Vagina (tissue), 2 donors: Measurements from ENCODE around the gene CCDC90B. TPM values are rescaled to one million over a fixed set of nuclear protein-coding genes. Genes with fewer than 3 reads are reported as not detected.
"Not testable (repeated sequence)": the region's sequence is repeated elsewhere in the genome, so short reads cannot be mapped to it uniquely, and the experiment has no call there.

Experiments used
- DNase-seq, 2 donors: peaks; one replicate each; pipeline ENCODE4 v3.0.0-alpha.2; 2017; ENCODE audit errors: extremely low spot score in 2 of 2
- H3K27ac ChIP-seq: fragments of 200-600 bp; sonication (generic); one replicate; pipeline ENCODE4 v1.5.1; 2019
- H3K27me3 ChIP-seq: fragments of 200-600 bp; sonication (generic); one replicate; pipeline ENCODE4 v1.5.1; 2019
- H3K36me3 ChIP-seq, 2 donors: fragments of 200-600 bp; sonication (generic); one replicate each; pipeline ENCODE4 v1.5.1; 2017 to 2019
- H3K4me1 ChIP-seq: fragments of 200-600 bp; sonication (generic); one replicate; pipeline ENCODE4 v1.5.1; 2019
- H3K4me3 ChIP-seq, 2 donors: fragments of 200-600 bp; sonication (generic); 1 replicate in 1 of 2; 2 replicates in 1 of 2; pipeline ENCODE4 v1.5.1; 2016 to 2019
- H3K9me3 ChIP-seq: fragments of 200-600 bp; sonication (generic); one replicate; pipeline ENCODE4 v1.5.1; 2019
- CTCF ChIP-seq, 3 experiments: fragments of 450-650 bp in 2 of 3; fragments of 200-600 bp in 1 of 3; sonication (generic) in 1 of 3; IDR thresholded peaks; one replicate each; pipeline ENCODE4 v1.5.1; 2017 to 2019; ENCODE audit warnings: antibody characterized with exemption in 3 of 3, mild to moderate bottlenecking in 2 of 3, moderate library complexity in 2 of 3
- POLR2A ChIP-seq, 2 donors: fragments of 450-650 bp; IDR thresholded peaks; one replicate each; pipeline ENCODE4 v1.6.1; 2017; ENCODE audit warnings: antibody characterized with exemption in 2 of 2, mild to moderate bottlenecking in 2 of 2, moderate library complexity in 2 of 2
- POLR2AphosphoS5 ChIP-seq, 2 donors: sonication (generic); formaldehyde crosslinking; IDR thresholded peaks; one replicate each; pipeline ENCODE4 v1.9.0; 2017; ENCODE audit warnings: antibody characterized with exemption in 2 of 2, mild to moderate bottlenecking in 2 of 2, low read depth in 1 of 2; ENCODE audit not compliant: insufficient read depth in 1 of 2
- intact Hi-C: fragments of 100-400 bp; cut with DNase I; formaldehyde crosslinking; loops from one replicate; pipeline ENCODE4 v1.15.1; 2023
- total RNA-seq: library from RNA; depleted of rRNA; stranded (reverse); fragments of >200 nt; gene quantifications from one replicate; pipeline ENCODE4 v1.2.3, GENCODE V29; 2016

CCDC90B gene
- total RNA-seq, 1 donor from 2014 or later, result 37.6 TPM

GRCh38 chr11:83278351-83278750 lies 7.8 kb downstream of the CCDC90B start:
- intact Hi-C loops, result no loop called here
- no peak overlapping the region for H3K27ac ChIP-seq
- no peak for DNase-seq
- TF ChIP-seq POLR2A (IDR thresholded peaks at IDR 0.05), result no peak
- TF ChIP-seq CTCF (IDR thresholded peaks at IDR 0.05), result no peak
- no peak for TF ChIP-seq POLR2AphosphoS5 (IDR thresholded peaks at IDR 0.05; ENCODE audit: insufficient read depth in 1 of 2, low read depth in 1 of 2)
- peaks cover 17% of the 10 kb centered on the region for H3K4me1 ChIP-seq
- H3K4me3 ChIP-seq, result no peak overlapping the region
- no peaks in the 10 kb centered on the region for H3K9me3 ChIP-seq
- no peaks in the 10 kb centered on the region for H3K27me3 ChIP-seq
- peaks cover 0 to 37% of the 10 kb centered on the region in 2 donors for H3K36me3 ChIP-seq

- Histone ChIP-seq H3K9me3 (no peaks in the 10 kb centered on the region), H3K27me3 (no peaks in the 10 kb centered on the region), H3K4me1 (no peaks in the 10 kb centered on the region), H3K27ac (no peak overlapping the region), H3K4me3 (no peak overlapping the region), H3K36me3 (peaks cover 0 to 59% of the 10 kb centered on the region in 2 donors)
- no peak for DNase-seq
- intact Hi-C loops, result no loop called here
- TF ChIP-seq CTCF (IDR thresholded peaks at IDR 0.05) (no peak), POLR2AphosphoS5 (IDR thresholded peaks at IDR 0.05; ENCODE audit: insufficient read depth in 1 of 2, low read depth in 1 of 2) (no peak), POLR2A (IDR thresholded peaks at IDR 0.05) (no peak)
Measured at GRCh38 chr11:83275888-83276641, 10.1 kb downstream of the CCDC90B start.

- DNase-seq, result no peak
- Histone ChIP-seq H3K27ac (no peak overlapping the region), H3K27me3 (no peaks in the 10 kb centered on the region), H3K9me3 (no peaks in the 10 kb centered on the region), H3K4me3 (no peak overlapping the region), H3K4me1 (no peaks in the 10 kb centered on the region), H3K36me3 (peaks cover 0 to 48% of the 10 kb centered on the region in 2 donors)
- TF ChIP-seq POLR2AphosphoS5 (IDR thresholded peaks at IDR 0.05; ENCODE audit: insufficient read depth in 1 of 2, low read depth in 1 of 2) (no peak), POLR2A (IDR thresholded peaks at IDR 0.05) (no peak), CTCF (IDR thresholded peaks at IDR 0.05) (no peak)
- intact Hi-C loops, result no loop called here
Measured at GRCh38 chr11:83272627-83273026, 13.5 kb downstream of the CCDC90B start.

- peaks cover 0 to 52% of the 10 kb centered on the region in 2 donors for H3K36me3 ChIP-seq
- H3K4me3 ChIP-seq, result not testable (repeated sequence)
Measured at GRCh38 chr11:83271734-83272133, 14.4 kb downstream of the CCDC90B start.

DNA sequence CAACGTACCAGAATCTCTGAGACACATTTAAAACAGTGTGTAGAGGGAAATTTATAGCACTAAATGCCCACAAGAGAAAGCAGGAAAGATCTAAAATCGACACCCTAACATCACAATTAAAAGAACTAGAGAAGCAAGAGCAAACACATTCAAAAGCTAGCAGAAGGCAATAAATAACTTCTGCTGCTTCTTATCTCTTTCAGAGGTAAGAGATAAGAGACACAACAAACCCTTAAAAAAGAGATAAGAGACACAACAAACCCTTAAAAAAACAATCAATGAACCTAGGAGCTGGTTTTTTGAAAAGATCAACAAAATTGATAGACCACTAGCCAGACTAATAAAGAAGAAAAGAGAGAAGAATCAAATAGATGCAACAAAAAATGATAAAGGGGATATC lies 17.1 kb downstream of the CCDC90B start:
- intact Hi-C loops, result not testable (repeated sequence)

More at GRCh38 chr11:83271734-83272133, 14.4 kb downstream of the CCDC90B start:
- H3K4me1 ChIP-seq, H3K9me3 ChIP-seq, DNase-seq, intact Hi-C loops, H3K27ac ChIP-seq, H3K27me3 ChIP-seq: not testable (repeated sequence)

DNA sequence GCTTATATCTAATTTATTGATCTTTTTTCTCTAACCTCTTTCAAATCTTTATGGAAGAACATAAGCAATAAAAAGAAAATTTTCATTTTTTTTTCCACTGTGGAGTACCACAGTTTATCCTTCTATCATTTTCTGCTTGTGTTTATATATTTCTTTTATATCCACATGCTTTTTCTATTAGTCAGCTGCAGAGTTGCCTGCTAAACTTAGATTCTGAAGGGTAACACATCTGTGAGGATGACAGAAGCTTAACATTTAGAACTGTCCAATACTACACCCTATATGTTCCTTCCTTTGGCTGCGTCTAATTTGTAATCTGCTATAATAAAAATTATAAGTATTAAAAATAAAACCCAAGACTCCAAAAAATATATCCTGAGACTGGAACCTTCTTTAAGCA lies 20.8 kb downstream of the CCDC90B start:
- no peak for DNase-seq
- Histone ChIP-seq H3K36me3 (peaks cover 0 to 31% of the 10 kb centered on the region in 2 donors), H3K4me3 (no peak overlapping the region), H3K27me3 (no peaks in the 10 kb centered on the region), H3K27ac (no peak overlapping the region), H3K9me3 (no peaks in the 10 kb centered on the region), H3K4me1 (no peaks in the 10 kb centered on the region)
- no peak for TF ChIP-seq POLR2A (IDR thresholded peaks at IDR 0.05)
- TF ChIP-seq POLR2AphosphoS5 (IDR thresholded peaks at IDR 0.05; ENCODE audit: insufficient read depth in 1 of 2, low read depth in 1 of 2), result no peak
- no peak for TF ChIP-seq CTCF (IDR thresholded peaks at IDR 0.05)
- intact Hi-C loops, result no loop called here

More for the DNA sequence above, 17.1 kb downstream of the CCDC90B start:
- not testable (repeated sequence) for DNase-seq, H3K27ac ChIP-seq, H3K4me1 ChIP-seq, H3K4me3 ChIP-seq, H3K27me3 ChIP-seq, H3K9me3 ChIP-seq
- H3K36me3 ChIP-seq, result peaks cover 0 to 58% of the 10 kb centered on the region in 2 donors
